Measurements from ENCODE around the gene ANKRD12. TPM values are rescaled to one million over a fixed set of nuclear protein-coding genes. Genes with fewer than 3 reads are reported as not detected.

The ANKRD12 gene
- total RNA-seq, 1 donor from 2014 or later, result 53.5 TPM

DNA sequence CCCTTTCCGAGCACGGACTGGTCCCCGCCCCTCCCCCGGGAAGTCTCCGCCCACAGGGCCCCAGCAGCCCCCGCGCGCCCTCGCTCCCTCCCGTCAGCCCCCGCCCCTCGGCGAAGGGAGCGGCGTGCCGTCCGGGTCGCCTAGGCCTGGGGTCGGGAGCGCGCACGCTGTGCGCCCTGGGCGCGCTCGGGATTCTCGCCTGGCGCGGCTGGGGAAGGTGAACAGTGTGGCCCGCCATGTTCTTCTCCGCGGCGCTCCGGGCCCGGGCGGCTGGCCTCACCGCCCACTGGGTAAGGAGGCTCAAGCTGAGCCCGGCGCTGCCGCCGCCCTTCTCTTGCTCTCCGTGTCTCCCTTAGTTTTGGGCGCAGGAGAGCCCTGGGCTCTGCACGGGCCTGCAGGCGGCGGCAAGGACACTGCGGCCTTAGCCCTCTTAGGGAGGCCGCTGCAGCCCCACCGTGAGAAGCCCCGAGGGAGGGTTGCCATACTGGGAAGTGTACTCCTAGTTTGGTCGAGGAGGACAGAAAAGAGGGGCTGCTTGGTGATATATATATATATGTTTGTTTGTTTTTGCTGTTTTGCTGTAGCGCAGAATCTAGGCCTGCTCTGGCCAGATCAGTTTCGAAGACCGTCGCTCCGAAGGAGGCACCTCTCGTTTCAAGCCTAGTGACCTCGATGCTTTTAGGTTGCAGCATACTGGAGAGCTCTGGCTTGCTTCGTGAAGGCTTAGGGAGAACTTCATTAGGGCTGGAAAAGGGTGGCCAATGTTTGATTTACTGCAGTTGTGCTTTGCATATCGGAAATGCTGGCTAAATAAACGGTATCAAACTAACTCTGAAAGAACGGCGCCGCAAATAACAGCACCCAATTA, 33.8 kb upstream of the ANKRD12 start, which contains the start of gene NDUFV2:
NDUFV2 (plus strand) TSS at position 192 of the 868 bp plus-strand sequence; CDS start at position 237, 45 bp downstream.
- Histone ChIP-seq H3K9me3 (no peaks in the 10 kb centered on the region), H3K36me3 (no peaks in the 10 kb centered on the region), H3K4me1 (peaks cover 53% of the 10 kb centered on the region), H3K27ac (peak within 1 kb of the TSS; percentile 93), H3K4me3 (peak within 1 kb of the TSS; percentile 47 to 78), H3K27me3 (no peaks in the 10 kb centered on the region)
- peak in 1 of 2 donors; percentile 96 for DNase-seq (ENCODE audit: extremely low spot score in 2 of 2)
- intact Hi-C loops (cut with DNase I), result loop anchor here (1.0 to 2.0 kb wide), 2 partner anchors 35 to 372 kb away; partner anchors contain the start of gene RALBP1
- TF ChIP-seq POLR2A (IDR thresholded peaks at IDR 0.05), result peak; percentile 30 to 91
- peak in 1 of 2 donors; percentile 98 for TF ChIP-seq POLR2AphosphoS5 (IDR thresholded peaks at IDR 0.05; ENCODE audit: insufficient read depth in 1 of 2, low read depth in 1 of 2)
- TF ChIP-seq, protein P1, sequence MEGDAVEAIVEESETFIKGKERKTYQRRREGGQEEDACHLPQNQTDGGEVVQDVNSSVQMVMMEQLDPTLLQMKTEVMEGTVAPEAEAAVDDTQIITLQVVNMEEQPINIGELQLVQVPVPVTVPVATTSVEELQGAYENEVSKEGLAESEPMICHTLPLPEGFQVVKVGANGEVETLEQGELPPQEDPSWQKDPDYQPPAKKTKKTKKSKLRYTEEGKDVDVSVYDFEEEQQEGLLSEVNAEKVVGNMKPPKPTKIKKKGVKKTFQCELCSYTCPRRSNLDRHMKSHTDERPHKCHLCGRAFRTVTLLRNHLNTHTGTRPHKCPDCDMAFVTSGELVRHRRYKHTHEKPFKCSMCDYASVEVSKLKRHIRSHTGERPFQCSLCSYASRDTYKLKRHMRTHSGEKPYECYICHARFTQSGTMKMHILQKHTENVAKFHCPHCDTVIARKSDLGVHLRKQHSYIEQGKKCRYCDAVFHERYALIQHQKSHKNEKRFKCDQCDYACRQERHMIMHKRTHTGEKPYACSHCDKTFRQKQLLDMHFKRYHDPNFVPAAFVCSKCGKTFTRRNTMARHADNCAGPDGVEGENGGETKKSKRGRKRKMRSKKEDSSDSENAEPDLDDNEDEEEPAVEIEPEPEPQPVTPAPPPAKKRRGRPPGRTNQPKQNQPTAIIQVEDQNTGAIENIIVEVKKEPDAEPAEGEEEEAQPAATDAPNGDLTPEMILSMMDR (IDR thresholded peaks at IDR 0.05), result no peak

DNA sequence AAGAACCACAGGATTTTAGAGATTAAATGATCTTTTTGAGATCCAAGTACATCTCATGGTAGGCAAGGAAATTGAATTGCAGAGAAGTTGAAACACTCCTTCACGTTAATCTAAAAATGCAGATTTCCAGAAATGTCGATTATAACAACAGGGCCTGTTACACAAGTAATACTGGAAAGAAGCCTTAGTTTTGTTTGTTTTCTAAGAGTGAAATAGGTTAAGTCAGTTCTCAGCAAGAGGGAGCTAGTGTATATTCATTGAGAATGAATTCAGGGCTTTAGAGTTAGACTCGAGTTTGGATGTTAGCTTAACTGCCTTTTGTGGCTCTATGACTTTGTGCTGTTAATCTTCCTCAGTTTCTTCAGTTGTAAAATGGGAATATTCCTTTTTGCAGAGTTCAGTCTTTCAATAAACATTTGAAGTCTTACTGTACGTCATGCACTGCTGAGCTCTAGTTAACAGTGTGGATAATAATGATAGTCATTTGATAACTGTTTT, 33.2 kb upstream of the ANKRD12 start:
- H3K27me3 ChIP-seq, result no peaks in the 10 kb centered on the region
- TF ChIP-seq, protein P1 (IDR thresholded peaks at IDR 0.05), result no peak
- TF ChIP-seq POLR2AphosphoS5 (IDR thresholded peaks at IDR 0.05; ENCODE audit: insufficient read depth in 1 of 2, low read depth in 1 of 2) (no peak), POLR2A (IDR thresholded peaks at IDR 0.05) (no peak)
- no peaks in the 10 kb centered on the region for H3K36me3 ChIP-seq
- intact Hi-C loops (cut with DNase I), result loop anchor here (2.0 kb wide), 1 partner anchor 371 kb away; the partner anchor contains the start of gene RALBP1
- H3K9me3 ChIP-seq, result no peaks in the 10 kb centered on the region
- H3K4me1 ChIP-seq, result peaks cover 60% of the 10 kb centered on the region
- H3K4me3 ChIP-seq, result peak overlapping the region; percentile 47 to 78
- H3K27ac ChIP-seq, result peak overlapping the region; percentile 93
- DNase-seq (ENCODE audit: extremely low spot score in 2 of 2), result no peak

DNA sequence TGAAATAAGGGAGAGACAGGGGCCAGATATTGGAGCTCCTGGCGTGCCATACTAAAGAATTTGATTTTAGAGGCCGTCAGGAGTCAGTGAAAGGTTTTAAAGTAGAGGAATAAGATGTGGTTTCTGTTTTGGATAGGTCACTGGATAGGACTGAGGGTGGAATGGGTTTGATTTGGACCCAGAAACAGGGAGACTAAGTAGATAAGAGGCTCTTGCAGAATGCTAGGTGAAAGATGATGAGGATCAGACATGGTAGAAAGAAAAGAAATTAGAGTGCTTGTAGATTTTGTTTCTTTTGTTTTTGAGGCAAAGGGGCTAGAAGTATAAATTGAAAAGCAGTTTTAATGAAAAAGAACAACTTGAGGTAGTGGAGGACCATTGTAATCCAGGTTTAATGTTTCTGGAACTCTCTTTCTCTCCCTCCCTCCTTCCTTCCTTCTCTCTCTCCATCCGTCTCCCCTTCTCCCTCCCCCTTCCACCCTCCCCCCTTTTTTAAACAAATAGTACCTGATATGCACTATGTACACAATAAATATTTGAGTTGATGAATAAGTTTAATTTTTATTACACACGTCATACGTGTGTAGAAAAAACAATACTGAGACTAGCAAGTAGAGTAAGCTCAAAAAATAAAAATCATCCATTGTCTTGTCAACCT, 32.2 kb upstream of the ANKRD12 start:
- Histone ChIP-seq H3K36me3 (no peaks in the 10 kb centered on the region), H3K4me3 (peak overlapping the region; percentile 47 to 78), H3K9me3 (no peaks in the 10 kb centered on the region), H3K27ac (peak overlapping the region; percentile 93), H3K4me1 (peaks cover 69% of the 10 kb centered on the region), H3K27me3 (no peaks in the 10 kb centered on the region)
- intact Hi-C loops (cut with DNase I), result no loop called here
- DNase-seq (ENCODE audit: extremely low spot score in 2 of 2), result no peak
- TF ChIP-seq POLR2AphosphoS5 (IDR thresholded peaks at IDR 0.05; ENCODE audit: insufficient read depth in 1 of 2, low read depth in 1 of 2), result no peak
- TF ChIP-seq POLR2A (IDR thresholded peaks at IDR 0.05), result no peak
- TF ChIP-seq, protein P1 (IDR thresholded peaks at IDR 0.05), result no peak

DNA sequence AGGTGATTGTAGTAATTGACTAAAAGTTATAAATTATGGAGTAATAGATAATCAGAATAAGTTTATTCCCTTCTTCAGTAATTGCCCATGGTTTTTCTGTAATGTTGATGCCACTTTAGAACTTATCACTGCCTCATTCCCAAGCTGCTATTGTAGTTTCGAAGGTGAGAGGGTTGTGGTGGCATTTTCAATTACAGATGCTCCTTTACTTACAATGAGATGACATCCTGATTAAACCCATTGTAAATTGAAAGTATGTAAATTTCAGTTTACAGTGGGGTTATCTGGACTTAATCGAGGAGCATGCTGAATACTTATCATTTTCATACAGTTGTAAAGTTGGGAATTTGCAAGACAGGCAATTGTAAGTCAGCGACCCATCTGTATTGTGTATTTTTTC, 31.2 kb upstream of the ANKRD12 start:
- TF ChIP-seq, protein P1 (IDR thresholded peaks at IDR 0.05), result no peak
- Histone ChIP-seq H3K36me3 (no peaks in the 10 kb centered on the region), H3K9me3 (no peaks in the 10 kb centered on the region), H3K27me3 (no peaks in the 10 kb centered on the region), H3K4me1 (peaks cover 78% of the 10 kb centered on the region), H3K27ac (peak overlapping the region; percentile 43), H3K4me3 (peak overlapping the region; percentile 3 to 78)
- no peak for DNase-seq (ENCODE audit: extremely low spot score in 2 of 2)
- intact Hi-C loops (cut with DNase I), result no loop called here
